BLaER1 (cell line): ENCODE data around the gene ZNF90.
"Not testable (repeated sequence)": the region's sequence is repeated elsewhere in the genome, so short reads cannot be mapped to it uniquely, and the experiment has no call there.

Experiments
- H3K27ac ChIP-seq: shearing (Covaris generic); formaldehyde crosslinking; 2 replicates; pipeline ENCODE4 v1.8.1; 2022
- H3K27me3 ChIP-seq: shearing (Covaris generic); formaldehyde crosslinking; 2 replicates; pipeline ENCODE4 v1.8.1; 2022
- H3K36me3 ChIP-seq: shearing (Covaris generic); formaldehyde crosslinking; 2 replicates; pipeline ENCODE4 v1.8.1; 2022
- H3K4me1 ChIP-seq: shearing (Covaris generic); formaldehyde crosslinking; 2 replicates; pipeline ENCODE4 v1.8.1; 2022
- H3K4me2 ChIP-seq: shearing (Covaris generic); formaldehyde crosslinking; 2 replicates; pipeline ENCODE4 v1.8.1; 2022
- H3K4me3 ChIP-seq: shearing (Covaris generic); formaldehyde crosslinking; 2 replicates; pipeline ENCODE4 v1.8.1; 2022
- H3K9ac ChIP-seq: shearing (Covaris generic); formaldehyde crosslinking; 2 replicates; pipeline ENCODE4 v1.8.1; 2022
- H3K9me3 ChIP-seq: shearing (Covaris generic); formaldehyde crosslinking; 2 replicates; pipeline ENCODE4 v1.8.1; 2022
- H4K20me1 ChIP-seq: shearing (Covaris generic); formaldehyde crosslinking; 2 replicates; pipeline ENCODE4 v1.8.1; 2022
- Cebpa-rat ChIP-seq: shearing (Covaris generic); IDR thresholded peaks from 2 replicates; pipeline ENCODE4 v1.8.1; 2022

The ZNF90 gene

DNA sequence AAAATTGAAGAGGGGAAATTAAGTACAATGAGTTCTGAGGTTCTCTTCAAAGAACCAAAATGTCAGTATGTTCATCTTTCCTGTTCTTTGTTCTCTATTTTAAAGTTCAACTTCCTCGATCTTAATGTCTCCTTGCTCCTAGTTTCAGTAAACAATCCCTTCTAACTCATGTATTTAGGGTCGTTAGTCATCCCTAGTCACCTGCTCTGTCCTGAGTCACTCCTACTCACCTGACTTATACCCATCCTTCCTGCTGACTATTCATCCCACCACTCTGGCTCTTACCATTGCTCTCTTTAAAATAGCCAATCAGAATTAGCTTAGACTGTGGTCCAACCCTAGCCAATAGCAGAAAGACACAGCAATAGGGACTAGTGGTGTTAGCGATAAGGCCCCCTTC is 24.3 kb downstream of the ZNF90 start:
- H4K20me1 ChIP-seq = no peaks in the 10 kb centered on the region

GRCh38 chr19:20103091-20103740 is 25.4 kb downstream of the ZNF90 start:
- Histone ChIP-seq H3K9me3 (peaks cover 97% of the 10 kb centered on the region), H3K27me3 (no peaks in the 10 kb centered on the region), H4K20me1 (no peaks in the 10 kb centered on the region), H3K4me3 (no peak overlapping the region), H3K36me3 (peaks cover 94% of the 10 kb centered on the region), H3K4me2 (no peak overlapping the region), H3K27ac (no peak overlapping the region), H3K9ac (no peak overlapping the region), H3K4me1 (no peaks in the 10 kb centered on the region)
- TF ChIP-seq Cebpa-rat = no peak

More for the DNA sequence above, 24.3 kb downstream of the ZNF90 start:
- H3K4me2 ChIP-seq = no peak overlapping the region
- H3K27me3 ChIP-seq = no peaks in the 10 kb centered on the region
- H3K36me3 ChIP-seq = peaks cover 96% of the 10 kb centered on the region
- no peak overlapping the region for H3K9ac ChIP-seq
- H3K4me3 ChIP-seq = no peak overlapping the region; the same call in 1 of the 2 replicates
- H3K4me1 ChIP-seq = no peaks in the 10 kb centered on the region
- H3K9me3 ChIP-seq = peaks cover 97% of the 10 kb centered on the region
- TF ChIP-seq Cebpa-rat = no peak
- no peak overlapping the region for H3K27ac ChIP-seq

DNA sequence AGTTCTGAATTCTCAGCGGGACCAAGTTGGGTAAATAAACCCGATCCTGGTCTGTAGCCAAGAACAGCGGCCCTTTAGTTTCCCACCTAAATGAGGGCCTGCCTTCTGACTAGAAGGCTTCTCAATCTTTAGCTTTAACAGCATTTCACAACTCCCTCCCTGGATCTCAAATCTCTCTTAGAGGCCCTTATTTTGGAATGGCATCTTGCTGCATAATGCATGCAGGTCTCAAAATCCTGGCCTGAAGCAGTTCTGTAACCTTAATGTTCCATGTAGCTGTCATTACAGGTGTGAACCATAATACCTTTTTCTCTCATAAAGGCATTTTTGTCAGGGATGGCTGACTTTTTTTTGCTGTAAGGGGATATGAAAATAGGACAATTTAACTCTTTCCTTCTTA is 29.5 kb downstream of the ZNF90 start:
- no peak for TF ChIP-seq Cebpa-rat
- Histone ChIP-seq H3K9me3 (peaks cover 96% of the 10 kb centered on the region), H3K4me1 (no peaks in the 10 kb centered on the region), H3K4me2 (no peak overlapping the region), H3K4me3 (no peak overlapping the region), H3K9ac (no peak overlapping the region), H4K20me1 (no peaks in the 10 kb centered on the region), H3K27ac (no peak overlapping the region), H3K36me3 (peaks cover 91% of the 10 kb centered on the region), H3K27me3 (no peaks in the 10 kb centered on the region)

DNA sequence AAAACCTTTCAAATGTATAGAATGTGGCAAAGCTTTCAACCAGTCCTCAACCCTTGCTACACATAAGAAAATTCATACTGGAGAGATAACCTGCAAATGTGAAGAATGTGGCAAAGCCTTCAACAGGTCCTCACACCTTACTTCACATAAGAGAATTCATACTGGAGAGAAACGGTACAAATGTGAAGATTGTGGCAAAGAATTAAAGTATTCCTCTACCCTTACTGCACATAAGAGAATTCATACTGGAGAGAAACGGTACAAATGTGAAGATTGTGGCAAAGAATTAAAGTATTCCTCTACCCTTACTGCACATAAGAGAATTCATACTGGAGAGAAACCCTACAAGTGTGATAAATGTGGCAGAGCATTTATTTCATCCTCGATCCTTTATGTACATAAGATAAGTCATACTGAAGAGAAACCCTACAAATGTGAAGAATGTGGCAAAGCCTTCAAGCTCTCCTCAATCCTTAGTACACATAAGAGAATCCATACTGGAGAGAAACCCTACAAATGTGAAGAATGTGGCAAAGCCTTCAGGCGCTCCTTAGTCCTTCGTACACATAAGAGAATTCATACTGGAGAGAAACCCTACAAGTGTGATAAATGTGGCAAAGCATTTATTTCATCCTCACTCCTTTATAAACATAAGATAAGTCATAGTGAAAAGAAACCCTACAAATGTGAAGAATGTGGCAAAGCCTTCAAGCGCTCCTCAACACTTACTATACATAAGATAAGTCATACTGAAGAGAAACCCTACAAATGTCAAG is 40.5 kb downstream of the ZNF90 start:
- H3K4me1 ChIP-seq, H4K20me1 ChIP-seq, H3K27ac ChIP-seq, H3K27me3 ChIP-seq, H3K4me2 ChIP-seq, H3K9ac ChIP-seq: not testable (repeated sequence)
- Histone ChIP-seq H3K4me3 (peak overlapping the region; percentile 44), H3K9me3 (peaks cover 97% of the 10 kb centered on the region), H3K36me3 (peaks cover 93% of the 10 kb centered on the region)

DNA sequence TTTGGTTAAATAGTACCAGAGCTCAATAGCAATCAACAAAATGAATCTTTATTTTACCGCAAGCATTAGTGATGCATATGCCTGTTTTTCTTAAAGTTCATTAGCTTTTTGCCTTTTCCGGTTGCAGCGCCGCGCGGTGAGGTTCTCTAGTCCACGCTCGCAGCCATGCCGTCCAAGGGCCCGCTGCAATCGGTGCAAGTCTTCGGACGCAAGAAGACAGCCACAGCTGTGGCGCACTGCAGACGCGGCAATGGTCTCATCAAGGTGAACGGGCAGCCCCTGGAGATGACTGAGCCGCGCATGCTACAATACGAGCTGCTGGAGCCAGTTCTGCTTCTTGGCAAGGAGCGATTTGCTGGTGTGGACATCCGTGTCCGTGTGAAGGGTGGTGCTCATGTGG is 47.1 kb downstream of the ZNF90 start:
- Histone ChIP-seq H3K4me1 (no peaks in the 10 kb centered on the region), H3K4me3 (peak overlapping the region; percentile 42), H4K20me1 (no peaks in the 10 kb centered on the region), H3K36me3 (peaks cover 93% of the 10 kb centered on the region), H3K4me2 (no peak overlapping the region), H3K27me3 (no peaks in the 10 kb centered on the region), H3K9me3 (peaks cover 97% of the 10 kb centered on the region), H3K27ac (no peak overlapping the region), H3K9ac (no peak overlapping the region)
- no peak for TF ChIP-seq Cebpa-rat

GRCh38 chr19:20132933-20133332 is 55.1 kb downstream of the ZNF90 start:
- H3K9me3 ChIP-seq = peaks cover 92% of the 10 kb centered on the region
- H3K9ac ChIP-seq, H3K27ac ChIP-seq, H3K4me2 ChIP-seq, H3K4me1 ChIP-seq, H4K20me1 ChIP-seq, H3K4me3 ChIP-seq, H3K27me3 ChIP-seq: not testable (repeated sequence)
- H3K36me3 ChIP-seq = peaks cover 74% of the 10 kb centered on the region

DNA sequence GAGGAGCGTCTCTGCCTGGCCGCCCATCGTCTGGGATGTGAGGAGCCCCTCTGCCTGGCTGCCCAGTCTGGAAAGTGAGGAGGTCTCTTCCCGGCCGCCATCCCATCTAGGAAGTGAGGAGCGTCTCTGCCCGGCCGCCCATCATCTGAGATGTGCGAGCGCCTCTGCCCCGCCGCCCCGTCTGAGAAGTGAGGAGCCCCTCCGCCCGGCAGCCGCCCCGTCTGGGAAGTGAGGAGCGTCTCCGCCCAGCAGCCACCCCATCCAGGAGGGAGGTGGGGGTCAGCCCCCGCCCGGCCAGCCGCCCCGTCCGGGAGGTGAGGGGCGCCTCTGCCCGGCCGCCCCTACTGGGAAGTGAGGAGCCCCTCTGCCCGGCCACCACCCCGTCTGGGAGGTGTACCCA is 59.9 kb downstream of the ZNF90 start:
- H3K4me1 ChIP-seq, H3K4me3 ChIP-seq, H3K4me2 ChIP-seq, H4K20me1 ChIP-seq, H3K9ac ChIP-seq, H3K27ac ChIP-seq, H3K27me3 ChIP-seq: not testable (repeated sequence)
- peaks cover 65% of the 10 kb centered on the region for H3K9me3 ChIP-seq
- H3K36me3 ChIP-seq = peaks cover 39% of the 10 kb centered on the region

DNA sequence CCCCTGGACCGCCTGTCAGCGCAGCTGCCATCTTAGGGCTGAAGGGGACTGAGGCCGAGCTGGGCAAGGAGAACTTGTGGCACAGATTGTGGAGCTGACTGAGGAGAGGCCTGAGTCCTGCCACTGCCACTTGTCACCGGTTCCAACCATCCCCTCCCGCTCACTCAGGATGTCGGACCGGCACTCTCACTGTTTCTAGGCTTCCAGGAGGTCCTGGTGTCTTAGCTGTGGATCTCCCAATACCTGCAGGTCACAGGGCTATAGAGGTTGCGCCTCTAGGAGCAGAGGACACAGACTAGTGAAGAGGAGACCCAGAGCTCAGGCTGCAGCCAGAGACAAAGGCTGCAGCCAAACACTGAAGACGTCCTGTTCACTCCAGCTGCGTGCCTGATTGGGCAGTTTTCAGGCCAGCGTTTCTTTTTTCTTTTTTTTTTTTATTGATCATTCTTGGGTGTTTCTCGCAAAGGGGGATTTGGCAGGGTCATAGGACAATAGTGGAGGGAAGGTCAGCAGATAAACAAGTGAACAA is 73.9 kb downstream of the ZNF90 start:
- Histone ChIP-seq H3K4me1 (no peaks in the 10 kb centered on the region), H3K27me3 (no peaks in the 10 kb centered on the region), H3K4me2 (no peak overlapping the region), H3K27ac (no peak overlapping the region), H3K4me3 (no peak overlapping the region), H3K9ac (no peak overlapping the region), H4K20me1 (no peaks in the 10 kb centered on the region), H3K9me3 (peaks cover 27% of the 10 kb centered on the region), H3K36me3 (no peaks in the 10 kb centered on the region)
- no peak for TF ChIP-seq Cebpa-rat

DNA sequence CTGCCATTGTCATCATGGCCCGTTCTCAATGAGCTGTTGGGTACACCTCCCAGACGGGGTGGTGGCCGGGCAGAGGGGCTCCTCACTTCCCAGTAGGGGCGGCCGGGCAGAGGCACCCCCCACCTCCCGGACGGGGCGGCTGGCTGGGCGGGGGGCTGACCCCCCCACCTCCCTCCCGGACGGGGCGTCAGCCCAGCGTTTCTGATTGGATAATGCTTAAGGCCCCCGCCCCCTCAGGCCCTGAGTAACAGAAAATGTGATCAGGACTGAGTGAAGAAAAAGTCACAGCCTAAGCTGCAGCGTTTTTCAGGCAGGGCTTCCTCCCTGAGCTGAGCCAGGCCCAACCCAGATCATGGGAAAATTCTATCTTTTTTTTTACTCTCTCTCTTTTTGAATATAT is 74.7 kb downstream of the ZNF90 start:
- not testable (repeated sequence) for H4K20me1 ChIP-seq, H3K27ac ChIP-seq, H3K9ac ChIP-seq, H3K27me3 ChIP-seq, H3K4me2 ChIP-seq, H3K4me1 ChIP-seq, H3K36me3 ChIP-seq, H3K4me3 ChIP-seq
- H3K9me3 ChIP-seq = peaks cover 23% of the 10 kb centered on the region

DNA sequence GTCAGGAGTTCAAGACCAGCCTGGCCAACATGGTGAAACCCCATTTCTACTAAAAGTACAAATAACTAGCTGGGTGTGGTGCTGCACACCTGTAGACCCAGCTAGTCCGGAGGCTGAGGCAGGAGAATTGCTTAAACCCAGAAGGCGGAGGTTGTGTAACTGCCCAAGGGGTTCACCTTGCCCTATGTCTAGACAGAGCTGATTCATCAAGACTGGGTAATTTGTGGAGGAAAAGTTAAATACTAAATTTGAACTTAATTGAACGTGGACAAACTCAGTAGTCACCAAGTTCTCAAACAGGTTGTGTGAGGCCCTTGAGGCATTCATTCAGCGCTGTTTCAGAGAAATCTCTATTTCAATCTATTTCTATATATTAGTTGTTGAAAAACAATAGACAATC is 75.5 kb downstream of the ZNF90 start:
- Histone ChIP-seq H4K20me1 (no peaks in the 10 kb centered on the region), H3K4me1 (no peaks in the 10 kb centered on the region), H3K36me3 (no peaks in the 10 kb centered on the region), H3K9ac (no peak overlapping the region), H3K9me3 (peaks cover 23% of the 10 kb centered on the region), H3K27me3 (no peaks in the 10 kb centered on the region), H3K4me3 (no peak overlapping the region), H3K27ac (no peak overlapping the region), H3K4me2 (no peak overlapping the region)
- no peak for TF ChIP-seq Cebpa-rat
